ENCODE results near the gene HSPA12B.

GRCh38 chr20:3698591-3699001 lies 33.9 kb upstream of the HSPA12B start:
- TF ChIP-seq CTCF (conservative IDR thresholded peaks at IDR 0.05; ENCODE audit: low read depth, low read length) (no peak), POLR2A (IDR thresholded peaks at IDR 0.05; ENCODE audit: low read depth, low read length) (no peak), MAFK (IDR thresholded peaks at IDR 0.05; ENCODE audit: low read depth, low read length) (no peak), CEBPB (IDR thresholded peaks at IDR 0.05; ENCODE audit: low read depth, low read length) (no peak), FOS (IDR thresholded peaks at IDR 0.05; ENCODE audit: low read depth, low read length) (no peak), SMC3 (IDR thresholded peaks at IDR 0.05; ENCODE audit: low read depth, low read length) (no peak), BHLHE40 (IDR thresholded peaks at IDR 0.05; ENCODE audit: low read depth, low read length) (no peak)

All from IMR-90 (cell line).